GM12891 (cell line): ENCODE results near the gene CDK17.

Experiments
- POLR2A ChIP-seq: IDR thresholded peaks from 2 replicates; pipeline ENCODE4 v1.6.1; 2011; ENCODE audit warnings: low read depth, low read length, control low read depth
- SPI1 ChIP-seq: IDR thresholded peaks from 2 replicates; pipeline ENCODE4 v1.6.1; 2011; ENCODE audit warnings: low read depth, low read length, control low read depth
- TAF1 ChIP-seq: IDR thresholded peaks from 2 replicates; pipeline ENCODE4 v1.6.1; 2011; ENCODE audit warnings: low read depth, low read length, control low read depth

DNA sequence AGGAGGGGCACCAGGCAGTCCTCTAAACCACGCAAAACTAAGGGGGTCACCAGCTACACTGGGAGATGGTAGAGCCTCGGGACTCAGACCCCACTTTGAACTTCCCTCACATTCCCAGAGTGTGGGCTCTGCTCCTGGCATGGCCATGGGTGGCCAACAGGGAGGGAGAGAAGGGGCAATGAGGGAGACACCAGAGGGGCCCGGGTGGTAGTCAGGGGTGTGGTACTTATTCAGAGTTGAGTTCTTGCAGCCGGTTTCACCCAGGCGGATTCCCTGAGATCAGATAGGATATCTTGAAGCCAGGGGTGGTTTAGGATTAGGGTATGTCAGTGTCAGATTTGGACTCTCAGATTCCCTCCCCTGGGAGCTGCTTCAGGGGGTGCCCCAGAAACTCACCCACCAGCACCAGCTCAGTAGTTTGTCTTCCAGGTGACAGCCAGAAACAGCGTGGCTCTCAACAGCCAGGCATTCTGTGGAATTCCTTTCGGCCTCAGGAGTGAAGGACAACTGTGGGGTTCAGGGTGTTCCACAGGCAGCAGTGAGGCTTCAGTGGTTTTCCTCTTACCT lies 150.0 kb downstream of the CDK17 start:
- TF ChIP-seq POLR2A (peak; percentile 23; the same call in 1 of the 2 replicates), TAF1 (no peak), SPI1 (no peak)
